ENCODE measurements around the gene RBM6. TPM values are rescaled to one million over a fixed set of nuclear protein-coding genes. Genes with fewer than 3 reads are reported as not detected.
"Not testable (repeated sequence)": the region's sequence is repeated elsewhere in the genome, so short reads cannot be mapped to it uniquely, and the experiment has no call there.

The RBM6 gene
- total RNA-seq, 4 donors from 2014 or later, result 113 to 148 (median 129) TPM

- no peak overlapping the region for H3K4me3 ChIP-seq (replicated peaks in 1 of 3)
- H3K36me3 ChIP-seq, result no peaks in the 10 kb centered on the region
- H3K9me3 ChIP-seq, result no peaks in the 10 kb centered on the region
- no peak for TF ChIP-seq POLR2A (IDR thresholded peaks at IDR 0.05)
- H3K27me3 ChIP-seq, result no peaks in the 10 kb centered on the region
- DNase-seq, result peak; percentile 87
- peaks cover 14 to 41% of the 10 kb centered on the region in 2 donors for H3K4me1 ChIP-seq
- intact Hi-C loops (cut with DNase I), result loop anchor here (5.0 to 10.0 kb wide), 2 partner anchors 98 to 196 kb away; partner anchors contain the start of gene INKA1
- WGBS, 2 donors, result 29 to 100% methylated on average over 3 of the region's 8 CpGs
- peak overlapping the region; percentile 63 to 68 (median 68) for H3K27ac ChIP-seq
Observed at GRCh38 chr3:49900491-49901153, 39.3 kb upstream of the RBM6 start.

- H3K27ac ChIP-seq, result peak overlapping the region; percentile 63 to 68 (median 68)
- H3K27me3 ChIP-seq, result no peaks in the 10 kb centered on the region
- no peak overlapping the region for H3K4me3 ChIP-seq (replicated peaks in 1 of 3)
- no peaks in the 10 kb centered on the region for H3K9me3 ChIP-seq
- H3K36me3 ChIP-seq, result no peaks in the 10 kb centered on the region
- intact Hi-C loops (cut with DNase I), result loop anchor here (5.0 to 10.0 kb wide), 2 partner anchors 99 to 197 kb away; partner anchors contain the start of gene INKA1
- no peak for DNase-seq
- TF ChIP-seq POLR2A (IDR thresholded peaks at IDR 0.05), result no peak
- no peak for TF ChIP-seq CTCF (IDR thresholded peaks at IDR 0.05)
- H3K4me1 ChIP-seq, result peaks cover 18 to 51% of the 10 kb centered on the region in 2 donors
- WGBS, 2 donors, result 58 to 70% methylated on average over 10 to 11 of the region's 11 CpGs
Observed at GRCh38 chr3:49901366-49902339, 38.3 kb upstream of the RBM6 start.

- TF ChIP-seq POLR2A (IDR thresholded peaks at IDR 0.05) (no peak), CTCF (IDR thresholded peaks at IDR 0.05) (no peak)
- H3K4me3 ChIP-seq (replicated peaks in 1 of 3), result no peak overlapping the region
- no peaks in the 10 kb centered on the region for H3K27me3 ChIP-seq
- no peaks in the 10 kb centered on the region for H3K9me3 ChIP-seq
- intact Hi-C loops (cut with DNase I), result loop anchor here (5.0 to 10.0 kb wide), 2 partner anchors 100 to 198 kb away; partner anchors contain the start of gene INKA1
- H3K36me3 ChIP-seq, result no peaks in the 10 kb centered on the region
- no peak overlapping the region for H3K27ac ChIP-seq
- H3K4me1 ChIP-seq, result peaks cover 18 to 51% of the 10 kb centered on the region in 2 donors
- peak in 1 of 2 donors; percentile 5 for DNase-seq
- WGBS, 2 donors, result 97% methylated on average over 17 to 35 of the region's 44 CpGs
Observed at GRCh38 chr3:49902511-49903345, 37.2 kb upstream of the RBM6 start.

GRCh38 chr3:49903451-49904424, 36.2 kb upstream of the RBM6 start, which contains the start of gene MST1R:
MST1R (minus strand) TSS chr3:49903873; CDS start chr3:49903609, 264 bp downstream.
- peaks cover 18 to 51% of the 10 kb centered on the region in 2 donors for H3K4me1 ChIP-seq
- H3K9me3 ChIP-seq, result no peaks in the 10 kb centered on the region
- intact Hi-C loops (cut with DNase I), result loop anchor here (5.0 to 10.0 kb wide), 2 partner anchors 101 to 199 kb away; partner anchors contain the start of gene INKA1
- H3K4me3 ChIP-seq (replicated peaks in 1 of 3), result peak within 1 kb of the TSS in 1 of 3 donors; percentile 23
- peak within 1 kb of the TSS in 2 of 3 donors; percentile 37 to 54 for H3K27ac ChIP-seq
- peak in 1 of 6 experiments; percentile 18 for TF ChIP-seq CTCF (IDR thresholded peaks at IDR 0.05)
- peak in 1 of 2 donors; percentile 54 for TF ChIP-seq POLR2A (IDR thresholded peaks at IDR 0.05)
- no peaks in the 10 kb centered on the region for H3K36me3 ChIP-seq
- peak; percentile 93 to 97 for DNase-seq
- H3K27me3 ChIP-seq, result no peaks in the 10 kb centered on the region
- 53 to 85% methylated on average over 21 to 29 of the region's 65 CpGs for WGBS, 2 donors

- not testable (repeated sequence) for H3K4me3 ChIP-seq (replicated peaks in 1 of 3); H3K36me3 ChIP-seq; H3K27me3 ChIP-seq; H3K9me3 ChIP-seq; DNase-seq
- peaks cover 18 to 51% of the 10 kb centered on the region in 2 donors for H3K4me1 ChIP-seq
- 97% methylated on average over 7 to 13 of the region's 13 CpGs for WGBS, 2 donors
- H3K27ac ChIP-seq, result peak overlapping the region in 1 of 3 donors; percentile 54
- intact Hi-C loops (cut with DNase I), result loop anchor here (5.0 to 10.0 kb wide), 2 partner anchors 102 to 200 kb away; partner anchors contain the start of gene INKA1
Observed at GRCh38 chr3:49904448-49904847, 35.5 kb upstream of the RBM6 start.

Data from thyroid gland (tissue), 4 donors.